ENCODE data around the gene RAPGEF6.

Gene RAPGEF6

GRCh38 chr5:131539251-131539650 lies 95.8 kb downstream of the RAPGEF6 start:
- DNase-seq: no peak

- DNase-seq: peak; percentile 68
These were observed 96.8 kb downstream of the RAPGEF6 start for GRCh38 chr5:131538177-131538593.

DNA sequence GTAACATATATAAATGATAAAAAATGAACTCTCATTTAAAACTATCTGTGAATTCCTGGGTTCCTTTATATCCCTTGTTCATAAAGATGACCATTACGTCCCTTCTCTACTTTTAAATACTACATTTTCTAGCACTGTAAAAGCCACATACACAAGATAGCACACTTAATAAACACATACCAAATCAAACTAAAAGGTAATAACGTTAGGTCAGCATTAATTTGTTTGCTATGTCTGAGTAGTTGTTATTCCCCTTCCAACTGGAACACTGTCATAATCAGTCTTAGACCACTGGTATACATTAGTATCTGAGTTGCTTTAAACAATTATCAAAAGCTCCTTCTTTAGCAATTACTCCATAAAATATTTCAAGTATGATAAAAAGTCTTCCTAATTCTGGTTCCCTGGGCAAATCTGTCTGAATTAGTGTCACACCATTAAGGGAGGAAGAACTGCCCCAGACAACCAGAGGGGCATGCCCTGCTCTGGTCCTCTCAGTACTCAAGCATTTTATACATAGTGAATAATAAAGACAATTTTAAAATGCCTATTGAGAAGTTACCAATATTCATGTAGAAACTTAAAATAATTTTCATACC lies 98.1 kb downstream of the RAPGEF6 start:
- peak; percentile 44 for DNase-seq

DNA sequence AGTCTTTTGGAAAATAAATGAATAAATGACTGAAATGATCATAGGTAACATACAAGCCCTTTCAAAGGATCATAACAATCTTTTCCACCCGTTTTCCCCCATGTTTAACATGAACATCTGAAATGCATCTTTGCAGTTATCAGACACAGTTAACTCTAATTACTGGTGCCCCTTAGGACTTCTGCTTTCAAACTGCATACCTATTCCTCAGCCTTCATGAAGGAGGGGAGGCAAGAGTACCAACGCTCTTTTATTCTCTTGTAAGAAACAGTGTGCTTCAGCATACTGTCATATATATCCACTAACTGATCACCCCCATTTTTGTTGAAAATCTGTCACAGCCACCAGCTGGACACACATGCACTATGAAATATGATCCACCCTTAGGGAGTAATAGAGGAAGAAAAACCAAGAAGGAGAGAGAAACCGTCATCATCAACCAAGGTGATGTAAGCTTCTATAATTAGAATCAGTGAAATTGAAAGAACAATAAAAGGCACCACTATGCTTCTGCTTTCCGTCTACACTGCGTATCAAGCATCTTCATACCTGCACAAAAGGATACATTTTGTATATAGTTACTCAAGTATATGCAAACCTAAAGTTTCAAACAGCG lies 98.7 kb downstream of the RAPGEF6 start:
- DNase-seq: peak; percentile 90

DNA sequence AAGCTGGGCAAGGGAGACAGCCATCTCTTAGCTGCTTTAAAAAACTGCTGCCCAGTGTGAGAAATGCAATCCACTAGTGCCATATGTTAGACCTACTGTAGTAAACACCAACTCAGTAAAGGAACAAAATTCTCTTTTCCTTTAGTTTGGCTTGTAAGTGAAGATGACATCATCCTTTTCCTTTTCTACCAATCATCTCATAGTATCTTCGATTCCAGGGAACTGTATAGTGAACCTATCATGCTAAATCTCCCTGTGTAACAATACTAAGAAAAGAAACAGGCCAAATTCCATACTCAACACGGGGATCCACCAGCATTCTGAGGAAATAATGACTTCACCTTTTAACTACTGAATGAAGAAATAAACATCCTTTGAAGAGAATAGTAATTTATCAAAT lies 100.1 kb downstream of the RAPGEF6 start:
- DNase-seq: peak; percentile 16

- DNase-seq: no peak
These were observed 101.2 kb downstream of the RAPGEF6 start for GRCh38 chr5:131533836-131534235.

DNA sequence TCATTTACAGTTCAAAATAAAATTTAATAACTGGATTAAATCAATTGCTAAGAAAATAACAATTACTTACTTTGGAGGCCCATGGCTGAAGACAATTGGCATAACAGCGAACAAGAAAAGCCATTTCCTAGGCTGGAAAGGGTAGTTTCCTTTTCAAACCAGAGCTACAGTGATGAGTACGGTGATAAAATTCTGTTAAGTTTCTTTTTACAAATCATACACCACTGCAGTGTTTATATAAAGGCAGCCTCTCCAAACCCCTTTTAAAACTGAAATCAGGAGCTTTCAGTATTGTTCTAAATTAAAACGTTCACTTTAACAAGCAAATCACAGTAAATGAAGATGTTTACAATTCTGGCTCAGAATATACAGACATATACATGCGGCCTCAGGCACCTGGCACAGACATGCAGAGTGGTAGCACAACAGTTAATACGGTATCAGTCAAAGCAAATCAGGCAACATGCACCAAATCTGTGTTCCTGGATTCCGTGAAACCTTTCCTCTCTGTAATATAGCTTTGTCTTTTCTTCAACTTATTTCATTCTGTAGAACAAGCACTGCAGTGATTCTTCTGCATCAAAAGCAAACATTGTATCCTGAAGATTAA lies 102.9 kb downstream of the RAPGEF6 start:
- no peak for DNase-seq

- peak; percentile 25 for DNase-seq
These were observed 104.2 kb downstream of the RAPGEF6 start for GRCh38 chr5:131530706-131531331.

DNA sequence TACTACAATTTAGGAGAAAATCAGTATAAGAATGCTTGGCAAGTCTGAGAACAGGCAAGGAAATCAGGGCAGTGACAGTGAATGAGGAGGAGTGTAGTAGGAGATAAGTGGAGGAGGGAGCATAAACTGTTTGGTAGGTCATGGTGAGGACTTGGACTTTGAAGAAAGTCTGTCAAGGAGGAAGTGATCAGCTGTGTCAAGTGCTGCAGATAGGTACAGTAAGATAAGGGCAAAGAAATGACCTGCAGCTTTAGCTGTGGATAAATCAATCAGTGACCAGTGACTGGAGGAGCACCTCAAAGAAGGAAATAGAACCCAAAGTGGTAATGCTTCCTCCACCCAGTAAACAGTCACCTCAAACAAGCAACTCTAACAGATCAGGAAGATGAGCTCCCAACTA lies 106.3 kb downstream of the RAPGEF6 start:
- DNase-seq: peak; percentile 79

DNA sequence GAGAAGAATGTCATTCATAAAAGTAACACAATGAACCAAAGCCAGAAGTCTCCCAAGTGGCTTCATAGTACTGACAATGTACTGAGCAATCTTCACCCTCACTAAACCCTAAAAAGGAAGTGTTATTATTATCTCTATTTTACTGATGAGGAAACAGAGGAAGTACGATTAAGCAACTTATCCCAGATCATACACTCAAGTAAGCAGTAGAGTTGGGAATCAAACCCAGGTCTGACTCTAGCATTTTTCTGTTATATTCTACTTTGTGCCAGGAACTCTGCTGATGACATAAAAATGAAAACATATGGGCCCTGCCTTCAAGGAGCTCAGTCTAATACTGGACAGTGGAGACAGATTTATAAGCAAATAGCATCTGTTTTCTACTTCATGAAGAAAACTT lies 109.2 kb downstream of the RAPGEF6 start:
- DNase-seq: peak; percentile 38

GRCh38 chr5:131524431-131524830 lies 110.6 kb downstream of the RAPGEF6 start:
- DNase-seq: no peak

- DNase-seq: no peak
These were observed 111.4 kb downstream of the RAPGEF6 start for GRCh38 chr5:131523500-131524185.

DNA sequence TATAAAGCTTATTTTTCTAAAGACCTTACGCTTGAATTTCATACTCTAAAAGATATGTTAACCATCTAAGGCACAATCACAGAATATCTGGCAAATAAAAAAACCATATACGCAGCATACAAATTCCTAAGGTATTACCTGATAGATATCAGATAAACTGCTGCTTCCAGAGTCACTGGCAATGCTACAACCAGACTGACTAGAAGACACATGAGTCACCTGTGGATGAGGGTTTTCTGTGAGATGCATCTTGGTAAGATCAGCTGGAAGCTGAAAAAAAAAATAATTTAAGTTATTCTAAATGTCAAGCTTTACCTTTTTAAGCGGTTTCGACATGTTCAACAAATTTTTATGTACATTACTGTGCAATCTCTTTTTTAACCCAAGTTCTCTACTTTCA lies 113.8 kb downstream of the RAPGEF6 start:
- no peak for DNase-seq

DNA sequence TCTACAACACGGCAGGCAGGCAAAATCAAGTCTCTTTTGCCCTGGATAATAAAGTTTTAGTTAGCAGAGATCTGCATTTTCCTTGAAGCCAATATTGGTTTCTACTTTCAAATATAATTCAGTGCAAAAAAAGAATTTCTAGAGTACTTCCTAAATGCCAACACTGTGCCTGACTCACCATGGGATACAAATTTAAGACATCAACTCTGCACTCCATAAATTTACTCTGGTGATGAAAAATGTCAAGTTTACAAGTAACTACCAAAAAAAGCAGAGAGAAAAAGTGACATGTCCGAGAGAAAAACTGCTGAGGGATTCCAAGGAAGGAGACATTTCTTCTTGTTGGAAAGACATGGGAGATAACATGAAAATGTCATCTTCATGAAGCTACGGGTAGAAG lies 119.7 kb downstream of the RAPGEF6 start:
- DNase-seq: no peak

- peak; percentile 40 for DNase-seq
These were observed 120.4 kb downstream of the RAPGEF6 start for GRCh38 chr5:131514316-131515283.

GRCh38 chr5:131513780-131514179 lies 121.2 kb downstream of the RAPGEF6 start:
- no peak for DNase-seq

GRCh38 chr5:131511934-131512333 lies 123.1 kb downstream of the RAPGEF6 start:
- no peak for DNase-seq

GRCh38 chr5:131509801-131510200 lies 125.2 kb downstream of the RAPGEF6 start:
- DNase-seq: peak; percentile 15

DNA sequence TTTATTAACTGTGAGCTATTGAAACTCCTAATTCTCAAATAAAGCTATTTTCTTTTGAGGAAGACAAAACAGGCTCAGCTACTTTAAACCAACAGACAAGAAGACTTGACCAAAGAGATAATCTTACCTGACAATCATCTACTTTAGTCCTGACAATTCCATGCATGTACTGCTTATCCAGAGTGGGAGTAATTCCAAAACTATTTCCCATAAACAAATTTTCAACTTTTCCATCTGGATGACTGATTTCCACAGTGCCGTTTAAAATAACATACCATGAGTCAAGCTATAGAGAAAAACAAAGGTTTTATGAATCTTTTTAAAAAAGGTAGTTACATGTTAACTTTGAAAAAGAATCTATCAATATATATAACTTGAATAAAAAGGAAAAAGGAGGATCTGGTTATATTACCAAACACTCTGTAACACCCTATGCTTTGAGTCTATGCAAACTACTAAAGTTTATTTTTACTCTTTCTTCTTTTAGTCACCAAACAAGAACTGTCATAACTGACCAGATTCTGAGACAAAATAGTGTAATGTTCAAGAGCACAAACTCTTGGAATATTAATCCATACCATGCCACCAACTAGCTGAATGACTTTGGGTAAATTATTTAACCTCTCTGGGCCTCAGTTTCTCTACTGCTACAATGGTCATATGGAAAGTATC lies 129.7 kb downstream of the RAPGEF6 start:
- DNase-seq: no peak

DNA sequence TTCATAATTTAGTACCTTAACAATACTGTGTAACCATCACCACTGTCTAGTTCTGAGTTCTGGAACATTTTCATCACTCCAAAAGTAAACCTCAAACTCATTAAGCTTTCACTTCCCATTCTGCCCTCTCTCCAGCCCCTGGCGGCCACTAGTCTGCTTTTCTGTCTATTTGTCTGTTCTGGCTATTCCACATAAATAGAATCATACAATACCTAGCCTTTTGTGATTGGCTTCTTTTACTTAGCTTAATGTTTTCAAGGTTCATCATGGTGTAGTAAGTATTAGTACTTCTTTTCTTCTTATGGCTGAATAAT lies 138.7 kb downstream of the RAPGEF6 start:
- no peak for DNase-seq

DNA sequence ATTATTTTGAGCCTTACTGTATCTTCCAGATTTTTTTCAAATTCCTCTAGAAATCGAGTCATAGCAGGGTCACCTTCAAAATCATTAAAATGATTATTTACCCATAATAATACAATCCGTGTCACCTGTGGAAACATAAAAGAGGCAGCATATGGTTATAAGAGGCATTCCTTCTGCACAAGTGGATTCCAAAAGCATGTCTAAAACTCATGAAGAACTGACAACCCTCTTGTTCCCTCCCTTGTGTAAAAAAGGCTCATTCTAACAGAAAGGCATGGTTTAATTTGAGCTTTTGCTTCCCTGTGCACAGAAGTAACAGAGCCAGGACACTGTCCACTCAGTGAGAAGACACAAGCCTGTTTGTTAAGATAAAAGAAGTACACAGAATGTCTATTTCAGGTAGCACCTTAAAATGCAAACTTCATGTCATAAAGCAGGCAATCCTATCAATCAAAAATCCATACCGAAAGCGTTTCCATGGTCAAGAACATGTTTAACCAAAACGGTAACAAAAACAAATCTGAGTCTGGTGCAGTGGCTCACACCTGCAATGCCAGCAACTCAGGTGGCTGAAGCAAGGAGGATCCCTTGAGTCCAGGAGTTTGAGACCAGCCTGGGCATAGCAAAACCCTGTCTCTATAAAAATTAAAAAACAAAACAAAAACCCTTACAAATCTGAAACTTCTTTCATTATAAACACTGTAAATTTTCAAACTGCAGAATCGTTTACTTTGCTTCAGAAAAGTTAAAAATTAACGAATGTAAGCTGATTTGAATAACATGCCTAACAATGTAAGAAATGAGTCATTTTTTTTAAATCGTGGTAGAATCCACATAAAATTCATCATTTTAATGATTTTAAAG lies 139.3 kb downstream of the RAPGEF6 start:
- DNase-seq: no peak
